Measurements from ENCODE around the gene IGFALS. TPM values are rescaled to one million over a fixed set of nuclear protein-coding genes. Genes with fewer than 3 reads are reported as not detected.

IGFALS gene
- total RNA-seq, 1 donor from 2014 or later = 29.3 TPM

DNA sequence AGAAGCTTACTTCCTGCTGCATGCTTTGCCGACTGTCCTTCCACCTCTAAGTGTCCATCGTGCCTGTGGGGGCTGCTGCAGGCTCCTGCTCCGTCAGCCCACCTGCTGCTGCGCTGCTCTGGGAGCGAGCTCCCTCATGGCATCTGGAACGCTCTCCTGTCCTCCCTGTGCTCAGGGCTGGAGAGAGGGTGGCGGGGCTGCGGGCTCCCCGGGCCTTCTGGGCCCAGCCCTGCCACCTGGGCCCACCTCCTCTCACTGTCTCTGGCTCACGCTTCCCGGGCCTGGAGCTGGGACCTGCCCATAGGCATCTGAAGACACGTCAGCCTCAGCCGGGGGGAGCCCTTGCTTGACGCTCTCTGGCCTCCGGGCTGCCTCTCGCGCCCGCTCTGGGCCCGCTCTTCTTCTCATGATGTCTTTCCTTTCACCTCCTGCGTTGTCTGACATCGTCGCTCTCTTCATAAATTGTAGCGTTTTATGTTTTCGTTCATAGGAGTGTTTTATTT lies 49.1 kb downstream of the IGFALS start:
- DNase-seq (ENCODE audit: low spot score) = no peak

DNA sequence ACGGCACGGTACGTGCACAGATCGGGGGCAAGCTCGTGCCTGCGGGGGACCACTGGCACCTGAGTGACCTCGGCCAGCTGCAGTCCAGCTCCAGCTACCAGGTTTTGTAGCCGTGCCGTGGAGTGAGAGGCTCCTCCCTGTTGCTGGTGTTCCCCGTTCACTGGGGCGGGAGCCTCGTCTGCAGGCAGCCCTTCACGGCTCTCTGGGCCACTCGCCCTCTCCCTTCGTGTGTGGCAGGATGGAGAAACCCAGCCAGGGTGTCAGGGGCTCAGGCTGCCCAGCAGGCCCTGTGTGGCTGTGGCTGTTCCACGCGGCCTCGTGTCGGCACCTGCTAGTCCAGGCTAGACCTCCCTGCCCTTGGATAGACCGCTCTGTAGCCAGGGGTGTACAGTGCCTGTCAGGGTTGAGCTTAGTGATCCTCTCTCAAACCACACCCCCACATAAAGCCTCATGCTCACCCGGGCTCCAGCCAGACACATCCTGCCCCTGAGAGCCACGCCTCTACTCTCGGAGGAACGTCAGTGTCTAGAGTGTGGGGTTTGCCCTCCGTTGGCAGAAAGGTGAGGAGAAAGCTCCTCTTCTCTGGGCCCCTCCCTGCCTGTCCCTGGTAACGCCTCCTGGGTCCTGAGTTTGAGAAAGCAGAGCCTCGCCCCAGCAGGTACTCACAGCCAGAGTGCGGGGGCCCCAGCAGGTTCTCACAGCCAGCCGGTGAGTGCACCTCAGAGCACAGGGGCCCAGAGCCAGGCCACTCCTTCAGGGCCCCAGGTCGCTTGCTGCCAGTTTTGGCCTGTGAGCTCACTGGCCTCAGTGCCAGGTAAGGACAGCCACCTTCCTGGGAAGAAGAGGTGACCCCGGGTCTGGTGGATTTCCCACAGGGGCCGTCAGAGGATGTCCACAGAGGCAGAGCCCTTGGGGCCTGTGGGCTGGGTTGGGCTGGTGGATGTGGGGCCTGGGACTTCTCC lies 49.8 kb downstream of the IGFALS start:
- DNase-seq (ENCODE audit: low spot score) = no peak

DNA sequence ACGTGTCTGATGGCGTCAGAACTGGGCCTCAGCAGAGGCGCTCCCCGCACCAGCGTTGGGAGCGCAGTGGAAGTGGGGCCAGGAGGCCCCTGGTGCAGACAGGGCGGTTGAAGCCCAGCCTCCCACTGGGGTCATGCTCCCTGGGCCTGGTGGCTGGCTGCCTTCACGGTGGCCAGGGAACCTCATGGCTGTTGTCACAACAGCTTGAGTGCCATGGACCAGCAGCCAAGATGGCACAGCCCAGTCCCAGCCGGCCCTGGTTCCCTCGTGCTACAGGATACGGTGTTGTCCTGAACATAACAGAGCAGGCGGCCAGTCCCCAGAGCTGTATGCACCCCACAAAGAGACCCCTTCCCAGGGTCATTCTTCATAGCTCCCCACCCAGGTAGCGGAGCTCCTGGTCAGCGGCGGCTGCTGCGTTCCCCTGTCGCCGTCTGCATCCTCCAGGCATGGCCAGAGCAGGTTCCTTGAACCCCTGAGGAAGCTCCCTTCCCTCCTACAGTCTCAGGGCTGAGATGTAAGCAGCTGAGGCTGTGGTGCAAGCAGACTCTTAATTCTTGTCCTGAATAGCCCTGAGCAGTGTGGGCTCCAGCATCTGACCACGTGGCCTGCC lies 51.8 kb downstream of the IGFALS start:
- no peak for DNase-seq (ENCODE audit: low spot score)

DNA sequence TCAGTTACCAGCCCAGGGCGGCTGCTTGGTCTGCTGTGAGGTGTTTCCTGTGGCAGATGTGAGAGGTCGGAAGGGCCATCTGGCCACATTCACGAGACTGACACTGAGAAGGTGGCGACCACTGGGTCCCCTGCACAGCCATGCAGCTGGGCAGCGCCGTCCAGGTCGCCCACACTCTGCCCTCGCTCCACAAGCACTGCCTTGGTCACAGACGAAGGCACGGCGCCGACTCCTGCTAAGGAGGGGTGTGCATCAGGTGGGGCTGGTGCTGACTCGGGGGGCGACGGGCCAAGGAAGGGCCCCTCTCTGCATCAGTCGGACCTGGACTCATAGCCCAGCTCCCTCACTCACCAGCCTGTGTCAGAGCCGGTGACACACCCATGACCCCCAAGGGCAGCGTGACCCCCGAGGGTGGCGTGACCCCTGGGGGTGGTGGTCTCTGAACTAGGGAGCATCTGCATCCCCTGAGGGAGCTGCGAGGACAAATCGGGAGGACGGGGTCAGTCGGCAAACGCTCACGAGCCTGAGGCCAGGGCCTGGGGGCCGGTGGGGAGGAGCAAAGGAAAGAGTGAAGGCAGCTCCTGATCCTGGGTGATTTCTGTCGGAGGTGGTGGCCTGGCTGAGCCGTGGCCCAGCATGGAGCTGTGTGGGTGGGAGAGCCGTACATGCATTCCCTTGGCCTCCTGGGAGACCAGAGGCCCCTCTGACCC lies 52.6 kb downstream of the IGFALS start:
- DNase-seq (ENCODE audit: low spot score) = no peak

Other genes starting within 250 kb of the IGFALS start
- gene IFT140, start 181.6 kb downstream of the IGFALS start, total RNA-seq = 48.5 TPM
- gene CRAMP1, start 181.3 kb downstream of the IGFALS start, total RNA-seq = 21.1 TPM
- gene JPT2, start 115.4 kb downstream of the IGFALS start, total RNA-seq = 62.7 TPM
- gene MAPK8IP3, start 87.5 kb downstream of the IGFALS start, total RNA-seq = 94.1 TPM
- gene NME3, start 22.2 kb downstream of the IGFALS start, total RNA-seq = 129 TPM
- gene EME2, start 20.9 kb downstream of the IGFALS start, total RNA-seq = 31.9 TPM
- 87.7 TPM for gene MRPS34, start 20.6 kb downstream of the IGFALS start, total RNA-seq
- 57.9 TPM for gene SPSB3, start 11.1 kb downstream of the IGFALS start, total RNA-seq
- 54.4 TPM for gene NUBP2, start 10.7 kb downstream of the IGFALS start, total RNA-seq
- 82.2 TPM for gene HAGH, start 33.1 kb upstream of the IGFALS start, total RNA-seq
- 49.6 TPM for gene FAHD1, start 33.5 kb upstream of the IGFALS start, total RNA-seq
- 0.17 TPM for gene MEIOB, start 78.5 kb upstream of the IGFALS start, total RNA-seq
- gene HS3ST6, start 124.7 kb upstream of the IGFALS start, total RNA-seq = not detected
- 41.2 TPM for gene MSRB1, start 149.5 kb upstream of the IGFALS start, total RNA-seq
- gene RPL3L, start 161.0 kb upstream of the IGFALS start, total RNA-seq = not detected
- 145 TPM for gene NDUFB10, start 165.8 kb upstream of the IGFALS start, total RNA-seq
- gene RPS2, start 171.1 kb upstream of the IGFALS start, total RNA-seq = 1,121 TPM
- gene RNF151, start 173.2 kb upstream of the IGFALS start, total RNA-seq = not detected
- 32.5 TPM for gene TBL3, start 178.3 kb upstream of the IGFALS start, total RNA-seq
- gene NOXO1, start 187.8 kb upstream of the IGFALS start, total RNA-seq = 2.7 TPM
- 34.3 TPM for gene GFER, start 190.5 kb upstream of the IGFALS start, total RNA-seq
- gene SYNGR3, start 196.3 kb upstream of the IGFALS start, total RNA-seq = 1.4 TPM
- 42.1 TPM for gene ZNF598, start 216.1 kb upstream of the IGFALS start, total RNA-seq
- 1.6 TPM for gene NPW, start 226.1 kb upstream of the IGFALS start, total RNA-seq
- 121 TPM for gene NHERF2, start 233.2 kb upstream of the IGFALS start, total RNA-seq